Activated CD4-positive, alpha-beta T cell treated with anti-CD3 and anti-CD28 coated beads, Interleukin-10, Interleukin-2, amounts not matched to agents 100 ng/mL and 50 ng/mL, durations not matched to agents 16 hours and 8 hours (primary cell): ENCODE data around the gene OPCML.

Source experiments
- DNase-seq: peaks from one replicate; pipeline ENCODE4 v3.0.0-alpha.2; 2020

OPCML gene

GRCh38 chr11:133536198-133536597 is 3.9 kb upstream of the OPCML start:
- DNase-seq = no peak

GRCh38 chr11:133533205-133533604 is 904 bp upstream of the OPCML start:
- no peak for DNase-seq

GRCh38 chr11:133531458-133531857 is 843 bp downstream of the OPCML start:
- DNase-seq = no peak

GRCh38 chr11:133530501-133530835 is 1.8 kb downstream of the OPCML start:
- DNase-seq = no peak

- no peak for DNase-seq
Measured at GRCh38 chr11:133529807-133530500, 2.3 kb downstream of the OPCML start.

GRCh38 chr11:133526790-133527189 is 5.5 kb downstream of the OPCML start:
- DNase-seq = no peak

GRCh38 chr11:133525976-133526375 is 6.3 kb downstream of the OPCML start:
- DNase-seq = no peak

GRCh38 chr11:133524488-133524887 is 7.8 kb downstream of the OPCML start:
- no peak for DNase-seq

- no peak for DNase-seq
Measured at GRCh38 chr11:133522344-133522743, 10.0 kb downstream of the OPCML start.

GRCh38 chr11:133521502-133521901 is 10.8 kb downstream of the OPCML start:
- DNase-seq = no peak

GRCh38 chr11:133520707-133521106 is 11.6 kb downstream of the OPCML start:
- no peak for DNase-seq

- DNase-seq = no peak
Measured at GRCh38 chr11:133519560-133519959, 12.7 kb downstream of the OPCML start.

- DNase-seq = no peak
Measured at GRCh38 chr11:133518702-133519264, 13.5 kb downstream of the OPCML start.

GRCh38 chr11:133516845-133517244 is 15.5 kb downstream of the OPCML start:
- DNase-seq = no peak

- DNase-seq = no peak
Measured at GRCh38 chr11:133515107-133515506, 17.2 kb downstream of the OPCML start.

GRCh38 chr11:133509924-133510697 is 22.2 kb downstream of the OPCML start:
- DNase-seq = no peak

- DNase-seq = no peak
Measured at GRCh38 chr11:133508468-133508867, 23.8 kb downstream of the OPCML start.

- no peak for DNase-seq
Measured at GRCh38 chr11:133507185-133507584, 25.1 kb downstream of the OPCML start.

GRCh38 chr11:133506551-133507094 is 25.7 kb downstream of the OPCML start:
- no peak for DNase-seq

- DNase-seq = no peak
Measured at GRCh38 chr11:133506023-133506422, 26.3 kb downstream of the OPCML start.

GRCh38 chr11:133504906-133505305 is 27.4 kb downstream of the OPCML start:
- no peak for DNase-seq

- no peak for DNase-seq
Measured at GRCh38 chr11:133503776-133504175, 28.5 kb downstream of the OPCML start.

GRCh38 chr11:133503236-133503635 is 29.1 kb downstream of the OPCML start:
- no peak for DNase-seq
